IMR-90 (cell line): ENCODE results near the gene EMILIN2. TPM values are rescaled to one million over a fixed set of nuclear protein-coding genes. Genes with fewer than 3 reads are reported as not detected.

Experiments
- ATAC-seq: fragments of 200-7000 bp; cut with Tn5 transposase; 2 replicates; pipeline ENCODE4 v1.9.1; 2020; ENCODE audit warnings: low read depth, mild to moderate bottlenecking, moderate library complexity
- BruUV-seq: library from RNA; stranded (reverse); fragments of 400-500 nt; replicated peaks from 2 replicates; lab custom pipeline; 2021; lab: Mats Ljungman, UMichigan
- CTCF ChIA-PET: fragments of 300-600 bp; formaldehyde crosslinking; extraction: SDS; loops from one replicate; lab custom pipeline; 2021; ENCODE audit warnings: antibody characterized with exemption; lab: Yijun Ruan, JAX
- POLR2A ChIA-PET: fragments of 300-600 bp; sonication (Branson Sonifier 250); formaldehyde crosslinking; loops from one replicate; lab custom pipeline; 2022; ENCODE audit warnings: antibody characterized with exemption; ENCODE audit not compliant: unreplicated experiment; lab: Charles Lee
- DNase-seq: peaks from one replicate; pipeline ENCODE4 v3.0.0; 2013
- H2AFZ ChIP-seq: replicated peaks from 2 replicates; pipeline ENCODE3; 2013; ENCODE audit warnings: low read length, mild to moderate bottlenecking; ENCODE audit not compliant: poor library complexity
- H2AK5ac ChIP-seq: 2 replicates; pipeline ENCODE4 v1.6.1; 2013; ENCODE audit warnings: low read depth, low read length, inconsistent platforms
- H2AK9ac ChIP-seq: replicated peaks from 2 replicates; pipeline ENCODE3; 2013; ENCODE audit warnings: mild to moderate bottlenecking, low read depth, low read length, moderate library complexity; ENCODE audit not compliant: poor library complexity
- H2BK120ac ChIP-seq: 2 replicates; pipeline ENCODE4 v1.6.1; 2013; ENCODE audit warnings: low read depth, low read length, inconsistent platforms
- H2BK15ac ChIP-seq: 3 replicates; pipeline ENCODE4 v1.6.1; 2013; ENCODE audit warnings: low read depth, low read length, inconsistent platforms
- H2BK20ac ChIP-seq: 2 replicates; pipeline ENCODE4 v1.6.1; 2013; ENCODE audit warnings: low read depth, mild to moderate bottlenecking, inconsistent platforms, low read length, moderate library complexity
- H2BK5ac ChIP-seq: 2 replicates; pipeline ENCODE4 v1.6.1; 2013; ENCODE audit warnings: mild to moderate bottlenecking, low read depth, low read length, inconsistent platforms; ENCODE audit not compliant: poor library complexity, severe bottlenecking
- H3K14ac ChIP-seq: replicated peaks from 2 replicates; pipeline ENCODE4 v1.6.1; 2013; ENCODE audit warnings: low read depth, low read length, inconsistent platforms
- H3K18ac ChIP-seq: 2 replicates; pipeline ENCODE4 v1.6.1; 2013; ENCODE audit warnings: low read depth, low read length, control low read depth
- H3K23ac ChIP-seq: 2 replicates; pipeline ENCODE4 v1.6.1; 2013; ENCODE audit warnings: low read depth, low read length, inconsistent platforms
- H3K27ac ChIP-seq: 2 replicates; pipeline ENCODE4 v1.5.1; 2013; ENCODE audit warnings: mild to moderate bottlenecking, control low read depth, low read length; ENCODE audit not compliant: insufficient read depth
- H3K27me3 ChIP-seq: 2 replicates; pipeline ENCODE4 v1.6.1; 2013; ENCODE audit warnings: low read length; ENCODE audit not compliant: control insufficient read depth, insufficient read depth
- H3K36me3 ChIP-seq: 2 replicates; pipeline ENCODE4 v1.6.1; 2013; ENCODE audit warnings: low read length, mixed read lengths; ENCODE audit not compliant: control insufficient read depth, insufficient read depth
- H3K4ac ChIP-seq: 2 replicates; pipeline ENCODE4 v1.6.1; 2013; ENCODE audit warnings: low read depth, low read length, inconsistent platforms
- H3K4me1 ChIP-seq: 2 replicates; pipeline ENCODE4 v1.6.1; 2013; ENCODE audit warnings: low read length, mixed read lengths; ENCODE audit not compliant: control insufficient read depth, insufficient read depth
- H3K4me2 ChIP-seq: 2 replicates; pipeline ENCODE4 v1.6.1; 2013; ENCODE audit warnings: low read depth, mild to moderate bottlenecking, control low read depth, low read length, moderate library complexity
- H3K4me3 ChIP-seq: 2 replicates; pipeline ENCODE4 v1.5.1; 2013; ENCODE audit warnings: low read depth, mild to moderate bottlenecking, control low read depth, low read length, moderate library complexity; ENCODE audit not compliant: insufficient read depth
- H3K56ac ChIP-seq: 2 replicates; pipeline ENCODE4 v1.6.1; 2013; ENCODE audit warnings: low read length, inconsistent platforms; ENCODE audit not compliant: insufficient read depth; ENCODE audit errors: extremely low read depth
- H3K79me1 ChIP-seq, 2 experiments: 2 replicates each; pipeline ENCODE4 v1.6.1; 2013; ENCODE audit warnings: low read length in 2 of 2, inconsistent platforms in 1 of 2, low read depth in 1 of 2
- H3K9ac ChIP-seq: 2 replicates; pipeline ENCODE4 v1.6.1; 2013; ENCODE audit warnings: low read depth, low read length, control low read depth
- H3K9me1 ChIP-seq: 2 replicates; pipeline ENCODE4 v1.6.1; 2013; ENCODE audit warnings: low read length, inconsistent platforms; ENCODE audit not compliant: insufficient read depth
- H3K9me3 ChIP-seq: 2 replicates; pipeline ENCODE4 v1.6.1; 2013; ENCODE audit warnings: low read length; ENCODE audit not compliant: control insufficient read depth, insufficient read depth
- H4K20me1 ChIP-seq: 2 replicates; pipeline ENCODE4 v1.6.1; 2013; ENCODE audit warnings: low read length, inconsistent platforms; ENCODE audit not compliant: insufficient read depth
- H4K5ac ChIP-seq: 2 replicates; pipeline ENCODE4 v1.6.1; 2013; ENCODE audit warnings: mild to moderate bottlenecking, low read depth, low read length, control low read depth
- H4K8ac ChIP-seq, 2 experiments: 2 replicates each; pipeline ENCODE4 v1.6.1; 2013; ENCODE audit warnings: low read depth in 2 of 2, low read length in 2 of 2, control low read depth in 1 of 2, inconsistent platforms in 1 of 2
- H4K91ac ChIP-seq: 2 replicates; pipeline ENCODE4 v1.6.1; 2013; ENCODE audit warnings: low read depth, low read length, inconsistent platforms; ENCODE audit not compliant: insufficient read depth
- BHLHE40 ChIP-seq: fragments of 150-350 bp; IDR thresholded peaks from 2 replicates; pipeline ENCODE4 v1.6.1; 2016; ENCODE audit warnings: mild to moderate bottlenecking, low read depth, low read length
- ELK1 ChIP-seq: fragments of 150-350 bp; IDR thresholded peaks from 2 replicates; pipeline ENCODE4 v1.6.1; 2016; ENCODE audit warnings: low read depth, mild to moderate bottlenecking, low read length, moderate library complexity, borderline replicate concordance
- MAFK ChIP-seq: IDR thresholded peaks from 2 replicates; pipeline ENCODE4 v1.6.1; 2012; ENCODE audit warnings: low read depth, low read length, improper control_type of control experiment
- MAZ ChIP-seq: IDR thresholded peaks from 2 replicates; pipeline ENCODE4 v1.6.1; 2012; ENCODE audit warnings: low read depth, mild to moderate bottlenecking, low read length, improper control_type of control experiment, moderate library complexity, borderline replicate concordance
- MXI1 ChIP-seq: IDR thresholded peaks from 2 replicates; pipeline ENCODE4 v1.6.1; 2012; ENCODE audit warnings: low read depth, mild to moderate bottlenecking, low read length, moderate library complexity, borderline replicate concordance
- RCOR1 ChIP-seq: IDR thresholded peaks from 2 replicates; pipeline ENCODE4 v1.6.1; 2012; ENCODE audit warnings: mild to moderate bottlenecking, low read length, improper control_type of control experiment; ENCODE audit not compliant: insufficient replicate concordance
- RFX5 ChIP-seq: IDR thresholded peaks from 2 replicates; pipeline ENCODE4 v1.8.0; 2012; ENCODE audit warnings: low read depth, mild to moderate bottlenecking, low read length, moderate library complexity
- dilution Hi-C: fragments of 300-500 bp; cut with HindIII; formaldehyde crosslinking; loops from one replicate; pipeline ENCODE4 v1.14.3; 2018; ENCODE audit warnings: low sequenced_read_pairs; ENCODE audit not compliant: unreplicated experiment
- in situ Hi-C: fragments of 300-500 bp; cut with MboI; formaldehyde crosslinking; loops from 3 replicates; pipeline ENCODE4 v1.14.3; 2019; ENCODE audit warnings: low sequenced_read_pairs, inconsistent platforms, mixed read lengths
- intact Hi-C: fragments of 100-400 bp; cut with micrococcal nuclease; formaldehyde crosslinking; loops from 2 replicates; pipeline ENCODE4 v1.10.0; 2022
- polyA plus RNA-seq, 3 experiments: library from polyadenylated mRNA; depleted of rRNA; stranded (reverse); fragments of >200 nt; gene quantifications; 2 replicates each; pipeline ENCODE4 v1.2.3, GENCODE V29; 2012; ENCODE audit warnings: low replicate concordance in 1 of 3
- total RNA-seq: library from RNA; depleted of rRNA; stranded (reverse); fragments of >200 nt; gene quantifications from 2 replicates; pipeline ENCODE4 v1.2.3, GENCODE V29; 2012

Gene EMILIN2
- total and polyA plus RNA-seq, 2 of the 4 experiments (the other 2 are of a cell fraction) = under 0.01 to 0.14 TPM

GRCh38 chr18:2818281-2818680, 28.5 kb upstream of the EMILIN2 start:
- H3K4me3 ChIP-seq = no peak overlapping the region
- H3K23ac ChIP-seq = no peak overlapping the region
- H3K27me3 ChIP-seq = peaks cover 9% of the 10 kb centered on the region
- H4K20me1 ChIP-seq = no peaks in the 10 kb centered on the region
- no peak overlapping the region for H2BK5ac ChIP-seq
- H3K36me3 ChIP-seq = no peaks in the 10 kb centered on the region
- no peak overlapping the region for H4K91ac ChIP-seq
- no peak overlapping the region for H3K14ac ChIP-seq
- H2AK9ac ChIP-seq = no peak overlapping the region
- H3K9ac ChIP-seq = no peak overlapping the region
- H3K56ac ChIP-seq = no peak overlapping the region
- no peak overlapping the region for H2BK15ac ChIP-seq
- no TSS peak for BruUV-seq
- DNase-seq (no peak), ATAC-seq (no peak)
- dilution Hi-C loops (no loop called here), in situ Hi-C loops (no loop called here), intact Hi-C loops (no loop called here)
- no peak overlapping the region for H3K27ac ChIP-seq
- no peak for TF ChIP-seq MXI1
- TF ChIP-seq MAZ = no peak
- no peak for TF ChIP-seq RFX5
- TF ChIP-seq BHLHE40 = no peak
- no peak for TF ChIP-seq ELK1
- no peak for TF ChIP-seq MAFK
- no peak for TF ChIP-seq RCOR1
- no peak overlapping the region for H4K8ac ChIP-seq
- CTCF ChIA-PET = interaction anchor here (1.2 kb wide), 1 partner anchor 10 kb away, joined by 3 read pairs; no protein-coding TSS in a partner anchor
- no peak overlapping the region for H2BK120ac ChIP-seq
- no peak overlapping the region for H3K4me2 ChIP-seq
- no peaks in the 10 kb centered on the region for H3K4me1 ChIP-seq
- H3K4ac ChIP-seq = no peak overlapping the region
- no peak overlapping the region for H2AFZ ChIP-seq
- H2BK20ac ChIP-seq = no peak overlapping the region
- no peaks in the 10 kb centered on the region for H3K79me1 ChIP-seq
- POLR2A ChIA-PET = no interaction called here
- H3K18ac ChIP-seq = no peak overlapping the region
- no peak overlapping the region for H2AK5ac ChIP-seq
- H3K9me1 ChIP-seq = no peaks in the 10 kb centered on the region
- no peak overlapping the region for H4K5ac ChIP-seq
- H3K9me3 ChIP-seq = 0 out of 2 replicates have a peak, but pooled peaks cover 2% of the 10 kb centered on the region
